GM12864 (cell line): Measurements from ENCODE around the gene RDH5.

Experiments
- DNase-seq: peaks from one replicate; pipeline ENCODE4 v3.0.0-alpha.2; 2011; ENCODE audit warnings: low read depth
- H3K4me3 ChIP-seq: 2 replicates; pipeline ENCODE4 v1.5.1; 2011; ENCODE audit warnings: mild to moderate bottlenecking, low read depth, low read length, control low read depth
- TF ChIP-seq, protein P1 (sequence below): IDR thresholded peaks from 2 replicates; pipeline ENCODE4 v1.5.1; 2011; ENCODE audit warnings: low read depth, mild to moderate bottlenecking, moderate library complexity, low read length, control low read depth, inconsistent platforms; ENCODE audit errors: missing control alignments

Gene RDH5

DNA sequence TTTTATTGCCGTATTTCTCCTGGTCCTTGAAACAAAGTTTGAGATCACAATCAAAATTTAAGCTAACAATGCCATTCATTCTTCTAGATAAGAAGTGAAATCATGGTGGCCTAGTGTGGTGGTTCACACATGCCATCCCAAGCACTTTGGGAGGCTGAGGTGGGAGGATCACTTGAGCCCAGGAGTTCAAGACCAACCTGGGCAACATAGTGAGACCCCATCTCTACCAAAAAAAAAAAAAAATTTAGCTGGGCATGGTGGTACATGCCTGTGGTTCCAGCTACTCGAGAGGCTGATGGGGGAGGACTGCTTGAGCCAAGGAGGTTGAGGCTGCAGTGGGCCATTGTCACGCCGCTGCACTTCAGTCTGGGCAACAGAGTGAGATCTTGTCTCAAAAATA lies 47.0 kb downstream of the RDH5 start:
- DNase-seq = no peak
- TF ChIP-seq, protein P1, sequence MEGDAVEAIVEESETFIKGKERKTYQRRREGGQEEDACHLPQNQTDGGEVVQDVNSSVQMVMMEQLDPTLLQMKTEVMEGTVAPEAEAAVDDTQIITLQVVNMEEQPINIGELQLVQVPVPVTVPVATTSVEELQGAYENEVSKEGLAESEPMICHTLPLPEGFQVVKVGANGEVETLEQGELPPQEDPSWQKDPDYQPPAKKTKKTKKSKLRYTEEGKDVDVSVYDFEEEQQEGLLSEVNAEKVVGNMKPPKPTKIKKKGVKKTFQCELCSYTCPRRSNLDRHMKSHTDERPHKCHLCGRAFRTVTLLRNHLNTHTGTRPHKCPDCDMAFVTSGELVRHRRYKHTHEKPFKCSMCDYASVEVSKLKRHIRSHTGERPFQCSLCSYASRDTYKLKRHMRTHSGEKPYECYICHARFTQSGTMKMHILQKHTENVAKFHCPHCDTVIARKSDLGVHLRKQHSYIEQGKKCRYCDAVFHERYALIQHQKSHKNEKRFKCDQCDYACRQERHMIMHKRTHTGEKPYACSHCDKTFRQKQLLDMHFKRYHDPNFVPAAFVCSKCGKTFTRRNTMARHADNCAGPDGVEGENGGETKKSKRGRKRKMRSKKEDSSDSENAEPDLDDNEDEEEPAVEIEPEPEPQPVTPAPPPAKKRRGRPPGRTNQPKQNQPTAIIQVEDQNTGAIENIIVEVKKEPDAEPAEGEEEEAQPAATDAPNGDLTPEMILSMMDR = no peak
- no peak overlapping the region for H3K4me3 ChIP-seq

DNA sequence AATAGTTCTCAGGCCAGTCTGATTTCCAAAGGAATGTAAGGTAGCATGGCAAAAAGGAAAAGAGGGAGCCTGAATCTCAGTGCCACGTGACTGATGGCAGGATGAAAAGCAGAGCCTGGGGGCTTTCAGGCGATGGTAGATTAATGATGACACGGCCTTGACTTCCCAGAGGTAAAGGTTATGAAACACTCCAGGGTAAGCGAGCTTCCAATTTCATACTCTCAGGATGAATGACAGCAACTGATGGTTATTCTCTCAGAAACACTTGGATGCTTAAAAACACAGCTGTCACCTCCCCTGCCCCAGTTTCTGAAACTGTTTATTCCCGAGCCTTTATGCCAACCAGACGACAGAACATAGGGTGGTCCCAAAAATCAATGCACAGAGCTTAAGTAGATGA lies 51.5 kb downstream of the RDH5 start:
- no peak overlapping the region for H3K4me3 ChIP-seq
- DNase-seq = no peak
- TF ChIP-seq, protein P1 = no peak
